Stimulated activated CD8-positive, alpha-beta memory T cell treated with anti-CD3 and anti-CD28 coated beads, Interleukin-7, amount 100 ng/mL, for 24 hours (primary cell): ENCODE measurements around the gene KRT78.
"Not testable (repeated sequence)": the region's sequence is repeated elsewhere in the genome, so short reads cannot be mapped to it uniquely, and the experiment has no call there.

Experiments
- DNase-seq: peaks from one replicate; pipeline ENCODE4 v3.0.0-alpha.2; 2020; ENCODE audit warnings: low read depth

The KRT78 gene

GRCh38 chr12:52796429-52796794 is 52.4 kb downstream of the KRT78 start:
- DNase-seq = no peak

GRCh38 chr12:52795694-52796428 is 52.9 kb downstream of the KRT78 start, which contains the start of gene KRT3:
KRT3 (minus strand) TSS chr12:52796117; CDS start chr12:52796042, 75 bp downstream.
- no peak for DNase-seq

- DNase-seq = not testable (repeated sequence)
Measured at GRCh38 chr12:52795332-52795674, 53.5 kb downstream of the KRT78 start.

- DNase-seq = no peak
Measured at GRCh38 chr12:52794479-52795331, 54.1 kb downstream of the KRT78 start.

- DNase-seq = no peak
Measured at GRCh38 chr12:52792185-52793029, 56.4 kb downstream of the KRT78 start.

- DNase-seq = no peak
Measured at GRCh38 chr12:52791271-52792184, 57.3 kb downstream of the KRT78 start.

GRCh38 chr12:52790427-52791270 is 58.1 kb downstream of the KRT78 start:
- no peak for DNase-seq

- no peak for DNase-seq
Measured at GRCh38 chr12:52789637-52790426, 59.0 kb downstream of the KRT78 start.

- DNase-seq = no peak
Measured at GRCh38 chr12:52788876-52789636, 59.7 kb downstream of the KRT78 start.

- no peak for DNase-seq
Measured at GRCh38 chr12:52788192-52788875, 60.5 kb downstream of the KRT78 start.
